ENCODE results near the gene RLBP1.

DNA sequence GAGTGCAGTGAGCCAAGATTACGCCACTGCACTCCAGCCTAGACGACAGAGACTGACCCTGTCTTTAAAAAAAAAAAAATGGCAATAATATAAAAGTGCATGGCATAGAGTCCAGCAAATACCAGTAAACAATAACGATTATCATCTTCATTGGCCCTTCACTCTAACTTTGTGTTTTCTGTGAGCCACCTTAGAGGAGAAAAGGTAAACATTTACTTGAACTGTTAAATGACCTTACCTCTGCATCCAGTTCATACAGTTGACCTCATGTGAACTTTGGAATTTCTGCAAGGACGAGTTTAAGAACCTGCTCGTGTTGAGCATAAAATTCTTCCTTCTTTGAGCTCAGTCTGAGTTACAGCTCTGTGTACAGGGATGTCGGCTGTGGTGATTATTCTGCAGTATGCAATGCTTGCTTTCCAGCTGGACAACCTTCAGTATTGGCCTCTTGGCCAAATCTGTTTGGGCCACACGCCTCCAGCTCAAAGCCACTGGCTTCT, 56.6 kb downstream of the RLBP1 start:
- TF ChIP-seq SP1 (CRISPR knock-in tag; conservative IDR thresholded peaks at IDR 0.05) (no peak), JUN (CRISPR knock-in tag; IDR thresholded peaks at IDR 0.05) (no peak)
- TF ChIP-seq, protein P1, sequence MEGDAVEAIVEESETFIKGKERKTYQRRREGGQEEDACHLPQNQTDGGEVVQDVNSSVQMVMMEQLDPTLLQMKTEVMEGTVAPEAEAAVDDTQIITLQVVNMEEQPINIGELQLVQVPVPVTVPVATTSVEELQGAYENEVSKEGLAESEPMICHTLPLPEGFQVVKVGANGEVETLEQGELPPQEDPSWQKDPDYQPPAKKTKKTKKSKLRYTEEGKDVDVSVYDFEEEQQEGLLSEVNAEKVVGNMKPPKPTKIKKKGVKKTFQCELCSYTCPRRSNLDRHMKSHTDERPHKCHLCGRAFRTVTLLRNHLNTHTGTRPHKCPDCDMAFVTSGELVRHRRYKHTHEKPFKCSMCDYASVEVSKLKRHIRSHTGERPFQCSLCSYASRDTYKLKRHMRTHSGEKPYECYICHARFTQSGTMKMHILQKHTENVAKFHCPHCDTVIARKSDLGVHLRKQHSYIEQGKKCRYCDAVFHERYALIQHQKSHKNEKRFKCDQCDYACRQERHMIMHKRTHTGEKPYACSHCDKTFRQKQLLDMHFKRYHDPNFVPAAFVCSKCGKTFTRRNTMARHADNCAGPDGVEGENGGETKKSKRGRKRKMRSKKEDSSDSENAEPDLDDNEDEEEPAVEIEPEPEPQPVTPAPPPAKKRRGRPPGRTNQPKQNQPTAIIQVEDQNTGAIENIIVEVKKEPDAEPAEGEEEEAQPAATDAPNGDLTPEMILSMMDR (IDR thresholded peaks at IDR 0.05), result no peak
